ENCODE data around the gene XPNPEP2.

Gene XPNPEP2

GRCh38 chrX:129750971-129751370, 12.2 kb downstream of the XPNPEP2 start:
- no peak for DNase-seq (ENCODE audit: low read depth)

- no peak for DNase-seq (ENCODE audit: low read depth)
Observed at GRCh38 chrX:129754056-129755024, 15.6 kb downstream of the XPNPEP2 start.

- no peak for DNase-seq (ENCODE audit: low read depth)
Observed at GRCh38 chrX:129755779-129756650, 17.2 kb downstream of the XPNPEP2 start.

- DNase-seq (ENCODE audit: low read depth) = no peak
Observed at GRCh38 chrX:129759576-129760061, 20.8 kb downstream of the XPNPEP2 start.

- DNase-seq (ENCODE audit: low read depth) = no peak
Observed at GRCh38 chrX:129760155-129760554, 21.4 kb downstream of the XPNPEP2 start.

- no peak for DNase-seq (ENCODE audit: low read depth)
Observed at GRCh38 chrX:129760981-129761380, 22.2 kb downstream of the XPNPEP2 start.

- DNase-seq (ENCODE audit: low read depth) = no peak
Observed at GRCh38 chrX:129761596-129761995, 22.8 kb downstream of the XPNPEP2 start.

- no peak for DNase-seq (ENCODE audit: low read depth)
Observed at GRCh38 chrX:129762448-129762847, 23.7 kb downstream of the XPNPEP2 start.

GRCh38 chrX:129763666-129764065, 24.9 kb downstream of the XPNPEP2 start:
- DNase-seq (ENCODE audit: low read depth) = no peak

- DNase-seq (ENCODE audit: low read depth) = no peak
Observed at GRCh38 chrX:129768186-129768585, 29.4 kb downstream of the XPNPEP2 start.

- no peak for DNase-seq (ENCODE audit: low read depth)
Observed at GRCh38 chrX:129768586-129769466, 30.0 kb downstream of the XPNPEP2 start.

GRCh38 chrX:129769467-129770154, 30.8 kb downstream of the XPNPEP2 start:
- no peak for DNase-seq (ENCODE audit: low read depth)

GRCh38 chrX:129771266-129771995, 32.7 kb downstream of the XPNPEP2 start:
- DNase-seq (ENCODE audit: low read depth) = no peak

GRCh38 chrX:129772796-129773431, 34.1 kb downstream of the XPNPEP2 start:
- no peak for DNase-seq (ENCODE audit: low read depth)

- no peak for DNase-seq (ENCODE audit: low read depth)
Observed at GRCh38 chrX:129773649-129774458, 35.1 kb downstream of the XPNPEP2 start.

GRCh38 chrX:129777218-129778030, 38.6 kb downstream of the XPNPEP2 start:
- DNase-seq (ENCODE audit: low read depth) = no peak

GRCh38 chrX:129779086-129779672, 40.4 kb downstream of the XPNPEP2 start:
- DNase-seq (ENCODE audit: low read depth) = no peak

- DNase-seq (ENCODE audit: low read depth) = no peak
Observed at GRCh38 chrX:129779747-129780146, 41.0 kb downstream of the XPNPEP2 start, which contains the start of gene SASH3. Gene SASH3 (plus strand): TSS chrX:129779949. CDS start chrX:129780098, 149 bp downstream.
